Neuron (in vitro differentiated cells): Measurements from ENCODE around the gene POU5F1.
"Not testable (repeated sequence)": the region's sequence is repeated elsewhere in the genome, so short reads cannot be mapped to it uniquely, and the experiment has no call there.

Source experiments
- H2AFZ ChIP-seq: one replicate; pipeline ENCODE4 v1.6.1; 2013; ENCODE audit warnings: low read depth, mild to moderate bottlenecking, inconsistent platforms, low read length, moderate library complexity
- H3K27me3 ChIP-seq: one replicate; pipeline ENCODE4 v1.6.1; 2013; ENCODE audit warnings: low read length; ENCODE audit not compliant: insufficient read depth
- H3K36me3 ChIP-seq: one replicate; pipeline ENCODE4 v1.6.1; 2013; ENCODE audit warnings: low read length; ENCODE audit not compliant: insufficient read depth
- H3K4me1 ChIP-seq: one replicate; pipeline ENCODE4 v1.6.1; 2013; ENCODE audit warnings: low read length; ENCODE audit not compliant: insufficient read depth
- H3K4me3 ChIP-seq: 2 replicates; pipeline ENCODE4 v1.5.1; 2013; ENCODE audit warnings: mild to moderate bottlenecking, low read length, moderate library complexity
- H3K9me3 ChIP-seq: one replicate; pipeline ENCODE4 v1.6.1; 2013; ENCODE audit warnings: low read length

POU5F1 gene

GRCh38 chr6:31183287-31183686 lies 12.8 kb upstream of the POU5F1 start:
- H3K4me1 ChIP-seq, H3K36me3 ChIP-seq, H2AFZ ChIP-seq, H3K4me3 ChIP-seq, H3K9me3 ChIP-seq, H3K27me3 ChIP-seq: not testable (repeated sequence)

- Histone ChIP-seq H3K27me3 (no peaks in the 10 kb centered on the region), H3K9me3 (peaks cover 4% of the 10 kb centered on the region), H2AFZ (no peak overlapping the region), H3K4me1 (no peaks in the 10 kb centered on the region), H3K36me3 (no peaks in the 10 kb centered on the region), H3K4me3 (no peak overlapping the region)
Observed at GRCh38 chr6:31180500-31180899, 10.0 kb upstream of the POU5F1 start.

GRCh38 chr6:31179896-31180295 lies 9.4 kb upstream of the POU5F1 start:
- Histone ChIP-seq H3K4me3 (no peak overlapping the region), H3K36me3 (no peaks in the 10 kb centered on the region), H3K27me3 (peaks cover 2% of the 10 kb centered on the region), H3K4me1 (no peaks in the 10 kb centered on the region), H2AFZ (no peak overlapping the region), H3K9me3 (peaks cover 4% of the 10 kb centered on the region)

- Histone ChIP-seq H3K36me3 (no peaks in the 10 kb centered on the region), H3K27me3 (peaks cover 2% of the 10 kb centered on the region), H3K9me3 (peaks cover 4% of the 10 kb centered on the region)
Observed at GRCh38 chr6:31179042-31179386, 8.5 kb upstream of the POU5F1 start.

GRCh38 chr6:31178143-31179041 lies 7.9 kb upstream of the POU5F1 start:
- Histone ChIP-seq H3K4me3 (no peak overlapping the region), H3K36me3 (no peaks in the 10 kb centered on the region), H3K4me1 (no peaks in the 10 kb centered on the region), H3K9me3 (peaks cover 4% of the 10 kb centered on the region), H3K27me3 (peaks cover 2% of the 10 kb centered on the region), H2AFZ (no peak overlapping the region)

More at GRCh38 chr6:31179042-31179386, 8.5 kb upstream of the POU5F1 start:
- H2AFZ ChIP-seq, result no peak overlapping the region
- H3K4me1 ChIP-seq, result no peaks in the 10 kb centered on the region
- no peak overlapping the region for H3K4me3 ChIP-seq

GRCh38 chr6:31175971-31176370 lies 5.5 kb upstream of the POU5F1 start:
- Histone ChIP-seq H2AFZ (no peak overlapping the region), H3K36me3 (no peaks in the 10 kb centered on the region), H3K27me3 (peaks cover 2% of the 10 kb centered on the region), H3K9me3 (peaks cover 4% of the 10 kb centered on the region), H3K4me3 (no peak overlapping the region), H3K4me1 (peaks cover 4% of the 10 kb centered on the region)

- no peak overlapping the region for H3K4me3 ChIP-seq
Observed at GRCh38 chr6:31174378-31174777, 3.9 kb upstream of the POU5F1 start.

GRCh38 chr6:31173406-31173805 lies 2.9 kb upstream of the POU5F1 start:
- Histone ChIP-seq H2AFZ (no peak overlapping the region), H3K4me3 (no peak overlapping the region), H3K4me1 (peaks cover 4% of the 10 kb centered on the region), H3K36me3 (no peaks in the 10 kb centered on the region), H3K9me3 (no peaks in the 10 kb centered on the region), H3K27me3 (peaks cover 2% of the 10 kb centered on the region)

More at GRCh38 chr6:31174378-31174777, 3.9 kb upstream of the POU5F1 start:
- no peaks in the 10 kb centered on the region for H3K36me3 ChIP-seq
- no peak overlapping the region for H2AFZ ChIP-seq
- H3K4me1 ChIP-seq, result peaks cover 4% of the 10 kb centered on the region
- peaks cover 4% of the 10 kb centered on the region for H3K9me3 ChIP-seq
- peaks cover 2% of the 10 kb centered on the region for H3K27me3 ChIP-seq

- no peaks in the 10 kb centered on the region for H3K36me3 ChIP-seq
- H3K9me3 ChIP-seq, result no peaks in the 10 kb centered on the region
- no peak overlapping the region for H2AFZ ChIP-seq
- H3K4me3 ChIP-seq, result no peak overlapping the region
- peaks cover 2% of the 10 kb centered on the region for H3K27me3 ChIP-seq
- peaks cover 4% of the 10 kb centered on the region for H3K4me1 ChIP-seq
Observed at GRCh38 chr6:31172973-31173384, 2.5 kb upstream of the POU5F1 start.

GRCh38 chr6:31171931-31172905 lies 1.7 kb upstream of the POU5F1 start:
- H3K4me3 ChIP-seq, result no peak overlapping the region
- no peak overlapping the region for H2AFZ ChIP-seq
- H3K4me1 ChIP-seq, result peaks cover 4% of the 10 kb centered on the region
- H3K36me3 ChIP-seq, result no peaks in the 10 kb centered on the region
- H3K9me3 ChIP-seq, result no peaks in the 10 kb centered on the region
- peaks cover 2% of the 10 kb centered on the region for H3K27me3 ChIP-seq

- Histone ChIP-seq H3K36me3 (no peaks in the 10 kb centered on the region), H3K4me1 (peaks cover 4% of the 10 kb centered on the region), H3K27me3 (peaks cover 2% of the 10 kb centered on the region), H3K4me3 (no peak overlapping the region), H3K9me3 (no peaks in the 10 kb centered on the region), H2AFZ (no peak overlapping the region)
Observed at GRCh38 chr6:31170987-31171671, 647 bp upstream of the POU5F1 start.

- H3K4me3 ChIP-seq, result not testable (repeated sequence)
Observed at GRCh38 chr6:31169858-31170599, 453 bp downstream of the POU5F1 start.

More at GRCh38 chr6:31169858-31170599, 453 bp downstream of the POU5F1 start:
- not testable (repeated sequence) for H3K36me3 ChIP-seq, H3K4me1 ChIP-seq, H3K27me3 ChIP-seq, H3K9me3 ChIP-seq, H2AFZ ChIP-seq
